ENCODE results near the gene NPHP1. TPM values are rescaled to one million over a fixed set of nuclear protein-coding genes. Genes with fewer than 3 reads are reported as not detected.
"Not testable (repeated sequence)": the region's sequence is repeated elsewhere in the genome, so short reads cannot be mapped to it uniquely, and the experiment has no call there.

Gene NPHP1
- total RNA-seq, 1 experiment from 2014 or later, result 1.5 TPM

DNA sequence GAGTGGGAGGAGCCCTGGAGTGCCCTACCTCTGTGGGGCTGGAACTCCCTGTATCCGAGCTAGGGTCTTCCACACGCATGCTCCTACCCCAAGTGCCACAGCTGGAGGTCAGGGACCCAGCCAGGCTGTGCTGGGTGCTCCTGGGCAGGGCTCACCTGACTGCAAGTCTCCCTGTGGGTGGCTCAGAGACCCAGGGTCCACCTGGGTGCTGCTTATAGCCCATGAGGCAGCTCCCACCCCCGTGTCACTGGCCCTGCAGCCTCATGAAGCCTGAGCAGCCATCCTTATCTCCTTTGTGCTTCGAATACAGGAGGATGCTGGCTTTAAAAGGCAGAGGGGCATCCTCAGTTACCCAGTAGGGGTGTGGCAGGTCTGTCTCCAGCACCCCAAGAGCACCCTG lies 103.9 kb downstream of the NPHP1 start:
- H3K9ac ChIP-seq (ENCODE audit: low read length); H3K4me2 ChIP-seq (ENCODE audit: low read depth, low read length, poor library complexity, severe bottlenecking); H3K27me3 ChIP-seq (ENCODE audit: low read length); H3K4me1 ChIP-seq (ENCODE audit: low read length); H4K20me1 ChIP-seq (ENCODE audit: insufficient read depth, low read depth, low read length); H3K9me3 ChIP-seq (ENCODE audit: low read length); H3K79me2 ChIP-seq (ENCODE audit: low read length); H3K4me3 ChIP-seq (ENCODE audit: low read length); H3K36me3 ChIP-seq (ENCODE audit: insufficient read depth, low read length); H2AFZ ChIP-seq (ENCODE audit: low read length); DNase-seq; H3K27ac ChIP-seq (ENCODE audit: low read length); H3K9me2 ChIP-seq (replicated peaks; ENCODE audit: insufficient read depth, low read length): not testable (repeated sequence)

- Histone ChIP-seq H3K79me2 (ENCODE audit: low read length) (no peaks in the 10 kb centered on the region), H3K4me3 (ENCODE audit: low read length) (no peak overlapping the region), H3K27ac (ENCODE audit: low read length) (no peak overlapping the region), H3K27me3 (ENCODE audit: low read length) (no peaks in the 10 kb centered on the region), H2AFZ (ENCODE audit: low read length) (no peak overlapping the region), H3K4me2 (ENCODE audit: low read depth, low read length, poor library complexity, severe bottlenecking) (no peak overlapping the region), H3K36me3 (ENCODE audit: insufficient read depth, low read length) (no peaks in the 10 kb centered on the region), H4K20me1 (ENCODE audit: insufficient read depth, low read depth, low read length) (no peaks in the 10 kb centered on the region), H3K9me2 (replicated peaks; ENCODE audit: insufficient read depth, low read length) (no peaks in the 10 kb centered on the region), H3K4me1 (ENCODE audit: low read length) (no peaks in the 10 kb centered on the region), H3K9me3 (ENCODE audit: low read length) (no peaks in the 10 kb centered on the region), H3K9ac (ENCODE audit: low read length) (no peak overlapping the region)
- no peak for DNase-seq
Observed at GRCh38 chr2:110100480-110100879, 104.3 kb downstream of the NPHP1 start.

- H2AFZ ChIP-seq (ENCODE audit: low read length), result no peak overlapping the region
- no peak overlapping the region for H3K27ac ChIP-seq (ENCODE audit: low read length)
- no peak overlapping the region for H3K4me2 ChIP-seq (ENCODE audit: low read depth, low read length, poor library complexity, severe bottlenecking)
- H3K4me3 ChIP-seq (ENCODE audit: low read length), result no peak overlapping the region
- H3K9me2 ChIP-seq (replicated peaks; ENCODE audit: insufficient read depth, low read length), result no peaks in the 10 kb centered on the region
- H4K20me1 ChIP-seq (ENCODE audit: insufficient read depth, low read depth, low read length), result no peaks in the 10 kb centered on the region
- no peaks in the 10 kb centered on the region for H3K9me3 ChIP-seq (ENCODE audit: low read length)
- H3K27me3 ChIP-seq (ENCODE audit: low read length), result no peaks in the 10 kb centered on the region
- DNase-seq, result no peak
- no peak overlapping the region for H3K9ac ChIP-seq (ENCODE audit: low read length)
- H3K36me3 ChIP-seq (ENCODE audit: insufficient read depth, low read length), result no peaks in the 10 kb centered on the region
- no peaks in the 10 kb centered on the region for H3K79me2 ChIP-seq (ENCODE audit: low read length)
- H3K4me1 ChIP-seq (ENCODE audit: low read length), result no peaks in the 10 kb centered on the region
Observed at GRCh38 chr2:110099471-110100225, 105.2 kb downstream of the NPHP1 start.

GRCh38 chr2:110099038-110099425 lies 105.8 kb downstream of the NPHP1 start:
- no peak overlapping the region for H2AFZ ChIP-seq (ENCODE audit: low read length)
- H3K27ac ChIP-seq (ENCODE audit: low read length), result no peak overlapping the region
- no peaks in the 10 kb centered on the region for H3K79me2 ChIP-seq (ENCODE audit: low read length)
- no peaks in the 10 kb centered on the region for H3K4me1 ChIP-seq (ENCODE audit: low read length)
- H3K36me3 ChIP-seq (ENCODE audit: insufficient read depth, low read length), result no peaks in the 10 kb centered on the region
- no peak overlapping the region for H3K9ac ChIP-seq (ENCODE audit: low read length)
- no peaks in the 10 kb centered on the region for H3K27me3 ChIP-seq (ENCODE audit: low read length)
- no peaks in the 10 kb centered on the region for H3K9me3 ChIP-seq (ENCODE audit: low read length)
- DNase-seq, result no peak
- no peaks in the 10 kb centered on the region for H4K20me1 ChIP-seq (ENCODE audit: insufficient read depth, low read depth, low read length)
- H3K9me2 ChIP-seq (replicated peaks; ENCODE audit: insufficient read depth, low read length), result no peaks in the 10 kb centered on the region
- no peak overlapping the region for H3K4me2 ChIP-seq (ENCODE audit: low read depth, low read length, poor library complexity, severe bottlenecking)
- no peak overlapping the region for H3K4me3 ChIP-seq (ENCODE audit: low read length)

DNA sequence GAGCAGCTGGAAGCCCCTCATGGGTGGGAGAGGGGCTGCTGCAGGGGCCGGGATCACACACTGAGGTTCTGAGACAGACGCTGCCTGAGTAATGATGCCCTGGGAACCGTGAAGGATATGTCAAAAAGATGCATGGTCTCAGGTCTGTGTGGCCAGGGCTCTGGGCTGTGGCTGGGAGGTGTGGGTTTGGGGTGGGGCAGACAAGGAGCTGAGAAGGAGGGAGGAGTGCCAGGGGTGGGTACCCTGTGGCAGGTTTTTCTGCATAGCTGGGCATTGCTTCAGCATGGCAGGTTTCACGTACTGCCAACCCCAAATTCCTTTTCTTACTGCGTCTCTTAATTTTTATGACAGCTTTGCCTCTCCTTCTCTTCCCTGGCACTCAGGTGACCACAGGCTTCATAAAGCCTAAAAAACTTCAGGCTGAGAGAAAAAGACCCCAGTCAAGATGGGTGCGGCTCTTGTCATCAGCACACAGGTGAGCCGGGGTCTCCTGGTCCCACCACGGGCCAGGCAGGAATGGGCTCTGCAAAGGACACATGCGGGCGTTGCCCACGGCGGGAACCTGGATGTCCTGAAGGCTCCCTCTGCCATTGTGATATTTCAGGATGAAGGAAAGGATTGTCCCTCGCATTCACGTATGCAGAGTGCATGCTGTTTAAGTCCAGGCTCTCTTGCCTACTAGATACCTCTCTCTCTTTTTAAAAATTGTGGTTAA lies 107.2 kb downstream of the NPHP1 start:
- Histone ChIP-seq H3K27me3 (ENCODE audit: low read length) (no peaks in the 10 kb centered on the region), H3K4me3 (ENCODE audit: low read length) (no peak overlapping the region), H3K36me3 (ENCODE audit: insufficient read depth, low read length) (no peaks in the 10 kb centered on the region), H3K9me2 (replicated peaks; ENCODE audit: insufficient read depth, low read length) (no peaks in the 10 kb centered on the region), H3K9ac (ENCODE audit: low read length) (no peak overlapping the region), H4K20me1 (ENCODE audit: insufficient read depth, low read depth, low read length) (no peaks in the 10 kb centered on the region), H3K4me1 (ENCODE audit: low read length) (no peaks in the 10 kb centered on the region), H3K79me2 (ENCODE audit: low read length) (no peaks in the 10 kb centered on the region), H3K9me3 (ENCODE audit: low read length) (no peaks in the 10 kb centered on the region), H3K4me2 (ENCODE audit: low read depth, low read length, poor library complexity, severe bottlenecking) (no peak overlapping the region), H2AFZ (ENCODE audit: low read length) (no peak overlapping the region), H3K27ac (ENCODE audit: low read length) (no peak overlapping the region)
- no peak for DNase-seq

DNA sequence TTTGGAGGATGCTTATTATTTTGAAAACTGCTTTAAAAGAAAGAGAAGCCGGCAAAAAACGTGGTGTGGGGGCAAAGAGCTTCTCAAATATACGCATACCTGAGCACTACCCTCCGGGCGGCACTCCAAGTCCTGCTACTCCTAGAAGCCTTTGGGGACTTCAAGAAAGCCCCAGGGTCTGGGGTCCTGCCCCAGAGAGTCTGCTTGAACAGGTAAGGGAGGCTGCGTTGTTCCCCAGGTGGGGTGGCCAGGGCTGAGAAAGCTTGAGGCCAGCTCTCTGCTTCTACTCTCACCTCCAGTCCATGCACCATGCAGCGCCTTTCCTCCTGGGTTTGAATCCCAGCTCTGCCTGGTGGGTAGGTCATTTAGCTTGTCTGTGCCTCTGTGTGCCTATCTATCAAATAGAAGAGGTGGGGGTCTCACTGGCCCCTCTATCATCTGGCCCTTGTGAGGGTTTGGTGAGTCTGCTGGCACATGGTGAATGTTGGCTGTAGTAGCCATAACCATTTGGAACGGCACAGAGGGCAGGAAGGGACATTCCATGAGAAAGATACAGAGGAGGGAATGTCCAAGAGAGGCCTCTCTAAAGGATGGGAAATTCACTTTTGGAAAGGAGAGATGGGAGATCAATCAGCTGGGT lies 108.7 kb downstream of the NPHP1 start:
- no peaks in the 10 kb centered on the region for H3K27me3 ChIP-seq (ENCODE audit: low read length)
- no peaks in the 10 kb centered on the region for H4K20me1 ChIP-seq (ENCODE audit: insufficient read depth, low read depth, low read length)
- no peak overlapping the region for H3K4me3 ChIP-seq (ENCODE audit: low read length)
- no peaks in the 10 kb centered on the region for H3K9me3 ChIP-seq (ENCODE audit: low read length)
- no peaks in the 10 kb centered on the region for H3K4me1 ChIP-seq (ENCODE audit: low read length)
- H3K27ac ChIP-seq (ENCODE audit: low read length), result no peak overlapping the region
- no peaks in the 10 kb centered on the region for H3K9me2 ChIP-seq (replicated peaks; ENCODE audit: insufficient read depth, low read length)
- no peaks in the 10 kb centered on the region for H3K79me2 ChIP-seq (ENCODE audit: low read length)
- H3K9ac ChIP-seq (ENCODE audit: low read length), result no peak overlapping the region
- H3K4me2 ChIP-seq (ENCODE audit: low read depth, low read length, poor library complexity, severe bottlenecking), result no peak overlapping the region
- no peak overlapping the region for H2AFZ ChIP-seq (ENCODE audit: low read length)
- no peak for DNase-seq
- H3K36me3 ChIP-seq (ENCODE audit: insufficient read depth, low read length), result no peaks in the 10 kb centered on the region

- H2AFZ ChIP-seq (ENCODE audit: low read length); H3K27me3 ChIP-seq (ENCODE audit: low read length); H3K27ac ChIP-seq (ENCODE audit: low read length); H3K79me2 ChIP-seq (ENCODE audit: low read length); H3K4me3 ChIP-seq (ENCODE audit: low read length); DNase-seq; H3K4me1 ChIP-seq (ENCODE audit: low read length); H3K9me2 ChIP-seq (replicated peaks; ENCODE audit: insufficient read depth, low read length); H4K20me1 ChIP-seq (ENCODE audit: insufficient read depth, low read depth, low read length); H3K9me3 ChIP-seq (ENCODE audit: low read length); H3K36me3 ChIP-seq (ENCODE audit: insufficient read depth, low read length); H3K9ac ChIP-seq (ENCODE audit: low read length); H3K4me2 ChIP-seq (ENCODE audit: low read depth, low read length, poor library complexity, severe bottlenecking): not testable (repeated sequence)
Observed at GRCh38 chr2:110094884-110095534, 109.8 kb downstream of the NPHP1 start.

- not testable (repeated sequence) for DNase-seq; H3K79me2 ChIP-seq (ENCODE audit: low read length); H3K9me2 ChIP-seq (replicated peaks; ENCODE audit: insufficient read depth, low read length); H3K4me2 ChIP-seq (ENCODE audit: low read depth, low read length, poor library complexity, severe bottlenecking); H3K4me3 ChIP-seq (ENCODE audit: low read length); H2AFZ ChIP-seq (ENCODE audit: low read length); H3K36me3 ChIP-seq (ENCODE audit: insufficient read depth, low read length); H3K9ac ChIP-seq (ENCODE audit: low read length); H3K27ac ChIP-seq (ENCODE audit: low read length); H3K27me3 ChIP-seq (ENCODE audit: low read length); H3K9me3 ChIP-seq (ENCODE audit: low read length); H4K20me1 ChIP-seq (ENCODE audit: insufficient read depth, low read depth, low read length); H3K4me1 ChIP-seq (ENCODE audit: low read length)
Observed at GRCh38 chr2:110093924-110094323, 110.9 kb downstream of the NPHP1 start.
